ENCODE data around the gene ATF5.

DNA sequence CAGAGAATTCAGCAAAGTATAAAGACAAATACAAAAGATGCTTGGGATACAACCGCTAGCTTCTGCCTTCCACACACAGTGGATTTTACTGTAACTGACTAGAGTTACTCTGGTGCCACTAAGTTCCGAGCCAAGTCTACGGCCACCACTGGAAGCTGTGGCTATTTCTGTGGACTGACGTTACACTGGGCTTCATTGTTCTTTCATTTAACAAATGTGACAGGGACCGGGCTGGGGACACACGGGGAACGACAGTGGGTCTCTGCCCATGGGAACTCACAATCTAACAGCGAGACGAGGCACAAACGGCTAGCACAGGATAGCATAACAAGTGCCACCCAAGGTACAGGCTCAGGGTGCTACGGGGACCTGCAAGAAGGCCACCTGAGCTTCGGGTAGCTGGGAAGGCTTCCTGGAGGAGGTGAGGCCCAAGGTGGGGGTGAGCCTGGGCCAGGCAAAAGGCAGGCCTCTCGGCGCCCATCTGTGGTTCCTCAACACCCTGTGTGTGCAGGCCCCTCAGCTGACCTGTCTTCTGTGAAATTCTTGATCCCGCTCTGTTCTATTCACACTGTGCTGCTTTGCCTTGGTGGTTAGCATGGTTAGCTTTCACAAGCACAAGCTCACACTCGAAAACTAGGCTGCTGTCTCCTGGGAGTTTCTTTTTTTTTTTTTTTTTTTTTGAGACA, 22.0 kb upstream of the ATF5 start:
- TF ChIP-seq, protein P1, sequence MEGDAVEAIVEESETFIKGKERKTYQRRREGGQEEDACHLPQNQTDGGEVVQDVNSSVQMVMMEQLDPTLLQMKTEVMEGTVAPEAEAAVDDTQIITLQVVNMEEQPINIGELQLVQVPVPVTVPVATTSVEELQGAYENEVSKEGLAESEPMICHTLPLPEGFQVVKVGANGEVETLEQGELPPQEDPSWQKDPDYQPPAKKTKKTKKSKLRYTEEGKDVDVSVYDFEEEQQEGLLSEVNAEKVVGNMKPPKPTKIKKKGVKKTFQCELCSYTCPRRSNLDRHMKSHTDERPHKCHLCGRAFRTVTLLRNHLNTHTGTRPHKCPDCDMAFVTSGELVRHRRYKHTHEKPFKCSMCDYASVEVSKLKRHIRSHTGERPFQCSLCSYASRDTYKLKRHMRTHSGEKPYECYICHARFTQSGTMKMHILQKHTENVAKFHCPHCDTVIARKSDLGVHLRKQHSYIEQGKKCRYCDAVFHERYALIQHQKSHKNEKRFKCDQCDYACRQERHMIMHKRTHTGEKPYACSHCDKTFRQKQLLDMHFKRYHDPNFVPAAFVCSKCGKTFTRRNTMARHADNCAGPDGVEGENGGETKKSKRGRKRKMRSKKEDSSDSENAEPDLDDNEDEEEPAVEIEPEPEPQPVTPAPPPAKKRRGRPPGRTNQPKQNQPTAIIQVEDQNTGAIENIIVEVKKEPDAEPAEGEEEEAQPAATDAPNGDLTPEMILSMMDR (IDR thresholded peaks at IDR 0.05): no peak
- no peak for TF ChIP-seq POLR2A (IDR thresholded peaks at IDR 0.05)
- no peak for TF ChIP-seq EP300 (IDR thresholded peaks at IDR 0.05)

Data from ovary (tissue), 3 donors.